GM18868 (cell line): ENCODE results near the gene FOXP3.

ENCODE experiments used
- ATAC-seq: cut with Tn5 transposase; IDR thresholded peaks from one replicate; pipeline ENCODE4 v1.9.1; 2021; ENCODE audit warnings: mild to moderate bottlenecking, moderate library complexity; ENCODE audit not compliant: unreplicated experiment

Gene FOXP3

GRCh38 chrX:49221868-49222267 lies 42.6 kb downstream of the FOXP3 start:
- no peak for ATAC-seq

- no peak for ATAC-seq
Observed at GRCh38 chrX:49220100-49220499, 44.4 kb downstream of the FOXP3 start.

- no peak for ATAC-seq
Observed at GRCh38 chrX:49214996-49215526, 49.4 kb downstream of the FOXP3 start.

GRCh38 chrX:49214416-49214815 lies 50.1 kb downstream of the FOXP3 start:
- no peak for ATAC-seq

GRCh38 chrX:49212861-49213260 lies 51.6 kb downstream of the FOXP3 start:
- ATAC-seq = no peak

- no peak for ATAC-seq
Observed at GRCh38 chrX:49212209-49212608, 52.3 kb downstream of the FOXP3 start.

GRCh38 chrX:49211074-49211473 lies 53.4 kb downstream of the FOXP3 start:
- no peak for ATAC-seq

- ATAC-seq = no peak
Observed at GRCh38 chrX:49210406-49210805, 54.1 kb downstream of the FOXP3 start.

GRCh38 chrX:49209434-49210251 lies 54.9 kb downstream of the FOXP3 start:
- ATAC-seq = no peak

GRCh38 chrX:49208399-49208798 lies 56.1 kb downstream of the FOXP3 start:
- ATAC-seq = no peak

GRCh38 chrX:49206543-49206942 lies 58.0 kb downstream of the FOXP3 start:
- ATAC-seq = no peak

GRCh38 chrX:49205443-49205842 lies 59.1 kb downstream of the FOXP3 start:
- ATAC-seq = no peak

GRCh38 chrX:49204709-49205108 lies 59.8 kb downstream of the FOXP3 start:
- ATAC-seq = no peak

GRCh38 chrX:49204017-49204416 lies 60.5 kb downstream of the FOXP3 start:
- no peak for ATAC-seq

GRCh38 chrX:49203536-49203935 lies 61.0 kb downstream of the FOXP3 start:
- ATAC-seq = no peak

GRCh38 chrX:49202022-49202421 lies 62.5 kb downstream of the FOXP3 start:
- ATAC-seq = no peak
